GM21786 (cell line): ENCODE measurements around the gene RPS6KL1.

Experiments used
- ATAC-seq: cut with Tn5 transposase; IDR thresholded peaks from one replicate; pipeline ENCODE4 v1.9.1; 2021; ENCODE audit not compliant: unreplicated experiment

RPS6KL1 gene

GRCh38 chr14:74913393-74913910 lies 9.6 kb downstream of the RPS6KL1 start:
- ATAC-seq: no peak

GRCh38 chr14:74912801-74913200 lies 10.3 kb downstream of the RPS6KL1 start:
- ATAC-seq: no peak

- ATAC-seq: no peak
These were observed 10.9 kb downstream of the RPS6KL1 start for GRCh38 chr14:74912111-74912510.

- ATAC-seq: no peak
These were observed 11.4 kb downstream of the RPS6KL1 start for GRCh38 chr14:74911704-74912103.

DNA sequence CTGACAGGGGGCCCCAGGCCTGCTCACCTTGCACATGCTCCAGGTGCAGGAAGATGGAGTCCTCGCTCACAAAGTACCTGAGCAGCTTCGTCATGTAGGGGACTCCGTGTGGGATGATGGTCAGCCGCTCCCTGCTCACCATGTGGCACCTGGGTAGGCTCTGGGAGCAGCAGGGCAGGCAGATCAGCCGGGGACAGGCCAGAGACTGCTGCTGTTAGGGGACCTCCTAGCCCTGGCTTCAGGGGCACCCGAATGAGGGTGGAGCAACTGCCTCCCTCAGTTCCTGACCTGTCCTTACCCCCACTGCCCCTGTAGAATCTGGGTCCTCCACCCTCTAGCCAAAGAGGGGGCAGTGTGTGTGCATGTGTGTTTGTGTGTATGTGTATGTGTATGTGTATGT lies 11.8 kb downstream of the RPS6KL1 start:
- ATAC-seq: no peak

GRCh38 chr14:74910556-74910955 lies 12.5 kb downstream of the RPS6KL1 start:
- ATAC-seq: no peak

- no peak for ATAC-seq
These were observed 13.1 kb downstream of the RPS6KL1 start for GRCh38 chr14:74909911-74910310.

GRCh38 chr14:74909501-74909900 lies 13.6 kb downstream of the RPS6KL1 start:
- ATAC-seq: no peak

- no peak for ATAC-seq
These were observed 14.2 kb downstream of the RPS6KL1 start for GRCh38 chr14:74908861-74909341.

DNA sequence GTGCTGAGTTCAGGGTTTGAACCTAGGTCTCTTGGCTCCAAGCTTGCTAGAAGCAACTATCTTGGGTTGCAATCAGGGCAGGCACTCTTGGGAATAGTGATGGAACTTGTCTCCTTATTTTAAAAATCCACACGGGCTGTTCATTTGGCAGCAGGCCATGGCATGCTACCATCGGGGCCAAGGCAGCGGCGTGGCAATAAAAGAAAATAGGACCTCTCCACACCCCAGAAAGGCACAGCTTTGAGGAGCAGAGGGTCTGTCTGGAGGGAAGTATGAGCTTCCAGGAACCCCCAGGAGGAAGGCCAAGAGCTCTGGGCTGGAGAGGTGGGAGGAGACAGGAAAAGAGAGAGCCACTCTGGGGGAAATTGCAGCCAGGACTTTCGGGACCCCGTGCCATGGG lies 15.3 kb downstream of the RPS6KL1 start:
- ATAC-seq: no peak

GRCh38 chr14:74906925-74907521 lies 16.0 kb downstream of the RPS6KL1 start:
- ATAC-seq: no peak

- no peak for ATAC-seq
These were observed 17.4 kb downstream of the RPS6KL1 start for GRCh38 chr14:74905595-74906142.

DNA sequence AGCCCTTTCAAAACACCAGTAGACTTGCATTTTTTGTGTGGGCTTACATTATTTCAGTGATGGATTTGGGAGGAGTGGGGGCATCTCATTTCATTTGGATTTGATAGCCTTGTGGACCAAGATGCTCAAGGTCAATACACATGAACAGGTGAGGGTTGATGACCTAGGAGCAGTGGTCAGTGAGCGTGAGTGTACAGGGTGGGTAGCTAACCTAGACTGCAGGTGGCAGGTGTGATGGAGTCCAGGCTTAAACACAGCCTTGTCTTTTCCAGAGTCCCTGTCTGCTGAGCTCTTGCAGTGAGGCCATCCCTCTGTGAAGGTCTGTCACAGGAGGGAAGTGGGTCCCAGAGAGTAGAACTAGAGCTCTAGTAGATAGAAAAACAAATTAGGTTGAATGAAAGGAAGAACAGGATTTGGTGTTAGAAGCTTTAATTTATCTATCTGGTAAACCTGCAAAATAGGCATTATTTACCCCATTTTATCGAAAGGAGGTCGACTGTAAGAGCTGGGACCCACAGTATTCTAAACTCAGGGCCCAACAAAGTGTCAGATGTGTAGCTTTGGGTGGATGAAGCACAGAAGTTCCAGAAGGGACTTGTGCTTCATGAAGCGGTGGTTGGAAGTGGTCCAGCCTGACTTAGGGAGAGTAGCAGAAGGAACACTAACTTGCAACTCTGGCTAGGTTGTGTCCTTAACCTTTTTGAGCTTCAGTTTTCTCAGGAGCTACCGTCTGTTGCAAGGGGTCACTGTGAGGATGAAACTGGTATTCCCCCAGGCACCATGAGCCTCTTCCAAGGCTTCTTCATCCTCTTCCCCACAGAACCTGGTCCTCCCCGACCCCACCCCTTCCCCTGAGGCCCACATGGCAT lies 18.2 kb downstream of the RPS6KL1 start:
- ATAC-seq: no peak

DNA sequence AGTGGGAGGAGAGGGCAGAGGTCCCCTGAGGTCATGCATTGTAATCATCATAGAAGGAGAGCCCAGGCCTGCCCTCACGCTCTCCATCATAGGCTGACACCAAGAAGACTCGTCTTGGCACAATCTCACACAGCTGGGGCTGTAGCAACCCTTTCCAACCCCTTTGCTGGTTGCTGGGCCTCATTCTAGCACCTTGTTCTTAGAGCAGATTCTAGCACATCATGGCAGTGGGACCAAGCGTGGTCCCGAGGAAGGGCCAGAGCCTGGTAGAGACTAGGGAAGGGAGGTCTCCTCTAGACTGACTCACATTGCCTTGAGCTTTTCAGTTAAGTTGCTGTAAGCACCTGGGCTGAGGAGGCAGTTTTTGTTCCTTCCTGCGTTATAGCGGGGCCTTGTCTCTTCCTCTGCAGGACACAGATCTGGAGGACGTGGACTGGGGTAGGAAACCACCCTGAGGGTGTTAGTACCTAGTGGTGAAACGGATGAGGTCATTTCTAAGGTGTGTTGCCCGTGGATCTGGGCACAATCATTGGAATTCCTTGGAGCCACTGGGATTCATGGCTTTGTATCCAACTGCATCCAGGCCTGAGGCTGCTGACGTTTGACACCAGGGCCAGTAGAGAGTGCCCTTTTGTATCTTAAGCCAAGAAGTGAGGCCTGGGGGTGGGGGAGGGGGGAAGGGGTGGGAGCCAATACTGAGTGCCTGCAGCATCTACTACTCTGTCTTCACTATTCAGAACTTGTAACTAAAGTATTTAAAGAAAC lies 19.9 kb downstream of the RPS6KL1 start:
- ATAC-seq: no peak

- ATAC-seq: no peak
These were observed 24.4 kb downstream of the RPS6KL1 start for GRCh38 chr14:74898694-74899093.

- ATAC-seq: no peak
These were observed 25.0 kb downstream of the RPS6KL1 start for GRCh38 chr14:74898083-74898482.

GRCh38 chr14:74897642-74898041 lies 25.4 kb downstream of the RPS6KL1 start:
- no peak for ATAC-seq

DNA sequence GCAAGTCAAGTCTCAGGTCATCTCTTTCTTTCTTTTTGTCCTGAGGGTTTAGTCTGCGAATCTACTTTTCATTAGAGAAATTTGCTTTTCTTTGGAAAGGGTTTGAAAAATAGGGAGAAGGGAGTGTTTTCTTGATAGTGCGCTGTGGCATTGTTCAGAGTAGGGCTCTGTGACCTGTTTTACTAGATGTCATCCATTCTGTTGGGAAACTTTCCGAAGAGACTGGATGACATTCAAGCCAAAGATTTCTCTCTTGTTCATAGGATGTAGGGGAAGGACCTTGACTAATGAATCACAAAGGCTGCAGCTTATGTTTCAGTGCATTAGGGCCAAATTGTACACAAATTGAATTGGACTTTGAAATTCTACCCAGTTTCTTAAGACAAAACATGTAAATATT lies 26.7 kb downstream of the RPS6KL1 start:
- no peak for ATAC-seq

DNA sequence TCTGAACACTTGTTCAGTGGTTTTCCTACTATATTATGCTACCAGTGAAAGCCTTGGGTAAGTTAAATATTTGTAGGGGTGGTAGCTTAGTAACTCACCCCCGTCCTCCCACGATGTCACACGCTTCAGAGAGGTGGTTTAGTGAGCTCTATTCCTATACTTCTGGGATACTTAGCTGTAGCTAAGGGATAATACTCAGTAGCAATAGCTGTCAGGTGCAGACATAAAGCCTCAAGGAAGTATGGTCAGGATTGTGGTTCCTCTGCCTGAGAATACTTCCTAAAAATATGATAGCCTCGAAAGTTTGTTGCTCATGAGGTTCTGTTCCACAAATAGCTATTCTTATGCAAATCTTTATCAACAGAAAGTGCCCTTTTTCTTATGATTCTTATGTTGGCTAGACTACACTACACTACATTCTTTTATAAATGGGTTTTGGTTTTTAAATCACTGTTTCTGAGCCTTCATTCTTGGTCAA lies 29.4 kb downstream of the RPS6KL1 start:
- ATAC-seq: no peak

GRCh38 chr14:74892745-74893144 lies 30.3 kb downstream of the RPS6KL1 start:
- ATAC-seq: no peak

DNA sequence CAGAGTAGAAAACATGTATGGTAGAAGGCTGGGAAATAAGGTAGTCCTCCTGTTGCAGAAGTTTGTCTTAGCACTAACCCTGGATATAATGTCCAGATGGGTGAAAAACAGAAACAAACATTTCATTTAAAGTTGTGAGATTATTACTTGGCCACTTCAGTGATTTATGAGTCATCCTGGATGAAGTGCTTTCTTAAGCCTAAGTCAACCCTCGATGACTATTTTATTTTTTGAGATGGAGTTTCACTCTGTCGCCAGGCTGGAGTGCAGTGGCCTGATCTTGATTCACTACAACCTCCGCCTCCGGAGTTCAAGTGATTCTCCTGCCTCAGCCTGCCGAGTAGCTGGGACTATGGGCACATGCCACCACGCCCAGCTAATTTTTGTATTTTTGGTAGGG lies 31.2 kb downstream of the RPS6KL1 start:
- ATAC-seq: no peak
